HG03095 (cell line): Measurements from ENCODE around the gene SPATA2L.

ENCODE experiments used
- ATAC-seq: cut with Tn5 transposase; IDR thresholded peaks from one replicate; pipeline ENCODE4 v1.9.1; 2021; ENCODE audit warnings: moderate library complexity; ENCODE audit not compliant: unreplicated experiment

SPATA2L gene

GRCh38 chr16:89729863-89730593 is 28.5 kb upstream of the SPATA2L start:
- no peak for ATAC-seq

GRCh38 chr16:89729293-89729692 is 27.8 kb upstream of the SPATA2L start:
- ATAC-seq: no peak

DNA sequence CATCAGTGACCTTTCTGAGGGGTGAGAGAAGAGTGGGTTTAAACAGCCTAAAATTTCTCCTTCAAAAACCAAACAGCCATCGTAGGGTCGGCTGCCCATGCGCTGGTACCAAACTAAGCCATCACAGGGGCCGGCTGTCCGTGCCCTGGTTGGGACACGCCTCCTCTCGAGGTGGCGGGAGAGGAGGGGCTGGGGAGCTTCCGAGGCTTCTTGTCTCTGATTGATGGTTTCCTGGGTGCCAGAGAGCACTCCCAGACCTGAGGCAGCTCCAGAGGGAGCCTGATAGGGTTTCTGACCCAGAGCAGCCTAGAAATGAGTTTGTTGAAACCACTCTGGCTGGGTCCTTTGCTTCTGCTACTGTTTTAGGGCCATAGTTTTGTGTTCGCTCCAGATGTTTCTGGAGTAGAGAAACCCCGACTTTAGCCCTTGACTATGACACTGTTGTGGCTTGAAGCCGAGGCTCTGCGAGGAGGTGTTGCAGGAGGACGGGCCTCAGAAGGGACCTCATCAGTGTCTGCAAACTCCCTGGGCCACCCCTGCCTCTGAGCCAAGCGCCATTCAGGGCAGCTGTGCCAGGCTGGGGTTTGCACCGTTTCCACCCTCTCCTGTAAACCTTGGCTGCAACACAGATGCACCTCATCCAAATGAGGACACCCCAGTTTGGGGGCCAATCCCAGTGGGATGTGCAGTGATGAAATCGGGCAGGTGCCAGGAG is 26.1 kb upstream of the SPATA2L start:
- no peak for ATAC-seq

DNA sequence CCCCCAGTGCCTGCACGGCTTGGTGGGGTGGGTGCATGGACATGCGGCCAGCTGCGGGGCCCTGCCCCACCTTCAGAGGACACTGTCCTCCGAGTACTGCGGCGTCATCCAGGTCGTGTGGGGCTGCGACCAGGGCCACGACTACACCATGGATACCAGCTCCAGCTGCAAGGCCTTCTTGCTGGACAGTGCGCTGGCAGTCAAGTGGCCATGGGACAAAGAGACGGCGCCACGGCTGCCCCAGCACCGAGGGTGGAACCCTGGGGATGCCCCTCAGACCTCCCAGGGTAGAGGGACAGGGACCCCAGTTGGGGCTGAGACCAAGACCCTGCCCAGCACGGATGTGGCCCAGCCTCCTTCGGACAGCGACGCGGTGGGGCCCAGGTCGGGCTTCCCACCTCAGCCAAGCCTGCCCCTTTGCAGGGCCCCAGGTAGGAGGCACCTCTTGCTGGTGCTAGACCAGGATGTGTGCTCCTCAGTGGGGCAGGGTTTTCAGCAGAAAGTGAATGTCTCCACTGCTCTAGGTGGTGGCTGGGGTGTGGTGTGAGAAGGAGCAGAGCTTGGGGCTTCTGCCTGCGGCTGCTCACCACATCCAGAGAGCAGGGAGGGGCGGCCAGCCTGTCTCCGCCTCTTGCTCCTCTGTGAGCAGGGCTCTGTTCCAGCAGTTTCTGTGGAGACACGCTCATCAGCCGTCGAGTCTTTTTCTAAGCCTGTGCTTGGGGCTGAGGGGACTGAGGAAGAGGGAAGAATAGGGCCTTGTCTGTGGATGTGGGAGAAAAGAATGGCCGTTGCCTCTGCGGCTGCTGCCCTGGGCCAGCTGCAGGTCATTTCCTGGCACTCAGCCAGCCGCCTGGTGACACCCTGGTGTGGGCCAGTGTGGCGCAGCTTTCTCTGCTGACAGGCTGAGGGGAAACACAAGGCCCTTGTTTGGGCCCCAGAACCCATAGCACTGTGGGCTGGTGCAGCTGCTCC is 22.1 kb upstream of the SPATA2L start:
- ATAC-seq: no peak

DNA sequence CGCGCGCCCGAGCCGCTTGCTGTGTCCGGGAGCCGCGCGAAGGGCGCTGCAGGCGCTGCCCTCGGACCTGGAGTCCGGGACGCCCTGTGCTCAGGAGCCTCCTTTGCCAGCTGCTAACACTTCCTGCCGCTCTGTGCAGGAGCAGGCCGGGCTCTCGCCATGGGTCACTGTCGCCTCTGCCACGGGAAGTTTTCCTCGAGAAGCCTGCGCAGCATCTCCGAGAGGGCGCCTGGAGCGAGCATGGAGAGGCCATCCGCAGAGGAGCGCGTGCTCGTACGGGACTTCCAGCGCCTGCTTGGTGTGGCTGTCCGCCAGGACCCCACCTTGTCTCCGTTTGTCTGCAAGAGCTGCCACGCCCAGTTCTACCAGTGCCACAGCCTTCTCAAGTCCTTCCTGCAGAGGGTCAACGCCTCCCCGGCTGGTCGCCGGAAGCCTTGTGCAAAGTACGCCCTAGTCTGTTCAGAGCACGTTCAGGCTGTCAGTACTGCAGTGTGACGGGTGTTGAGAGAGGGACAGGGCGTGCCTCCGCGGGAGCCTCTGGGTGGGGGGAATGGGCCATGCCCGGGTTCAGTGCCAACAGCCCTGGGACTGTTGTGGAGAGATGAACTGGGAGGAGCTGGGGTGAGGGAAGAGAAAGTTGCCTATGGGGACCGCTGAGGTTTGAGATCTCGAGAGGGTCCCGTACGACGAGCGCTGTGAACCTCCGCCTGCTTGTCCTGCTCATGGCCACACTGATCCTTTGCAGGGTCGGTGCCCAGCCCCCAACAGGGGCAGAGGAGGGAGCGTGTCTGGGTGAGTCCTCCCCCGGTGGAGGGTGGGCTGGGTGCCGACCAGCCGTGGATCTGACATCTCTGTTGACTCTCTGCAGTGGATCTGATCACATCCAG is 21.1 kb upstream of the SPATA2L start:
- ATAC-seq: no peak

- ATAC-seq: peak; percentile 21
Observed at GRCh38 chr16:89721546-89722391, 20.3 kb upstream of the SPATA2L start.

DNA sequence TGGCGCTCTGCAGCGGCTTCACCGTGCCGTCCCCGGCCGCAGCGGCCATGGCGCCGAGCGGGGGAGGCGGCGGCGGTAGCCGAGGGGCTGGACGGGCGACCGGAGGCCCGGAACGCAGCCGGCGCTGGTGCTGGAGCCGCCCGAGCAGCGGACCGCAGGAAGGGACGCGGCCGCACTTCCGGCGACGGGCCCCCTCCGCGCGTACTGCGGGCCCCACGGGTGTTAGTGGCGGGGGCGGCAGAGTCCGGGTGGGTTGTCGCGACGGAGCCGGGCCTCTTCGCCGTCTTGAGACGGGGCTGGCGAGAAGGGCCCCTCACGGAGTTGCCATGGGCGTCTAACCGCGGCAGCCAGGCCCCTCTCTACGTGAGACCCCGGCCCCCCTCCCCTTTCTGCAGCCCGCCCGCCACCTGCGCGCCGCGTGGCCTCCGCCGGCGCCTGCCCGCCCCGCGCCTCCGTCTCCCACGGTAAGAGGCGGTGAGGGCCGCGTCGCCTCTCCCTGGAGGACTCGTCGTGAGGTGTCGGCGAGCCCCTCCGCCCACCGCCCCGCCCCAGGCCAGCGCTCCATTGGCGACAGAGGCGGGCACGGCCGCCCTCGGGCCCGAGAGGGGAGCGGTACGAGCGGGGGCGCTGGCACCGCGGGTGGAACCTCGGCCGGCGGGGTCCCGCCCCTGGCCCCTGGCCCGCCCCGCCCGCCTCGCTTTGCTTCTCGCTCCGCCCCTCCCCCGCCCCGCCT is 19.5 kb upstream of the SPATA2L start, which contains the start of the genes VPS9D1 and ZNF276:
TSS of gene VPS9D1 (minus strand) at position 86 of the 733 bp plus-strand sequence. CDS start at position 49, 37 bp downstream.
TSS of gene ZNF276 (plus strand) at position 725 of the 733 bp plus-strand sequence. CDS start 104 bp downstream, outside the sequence.
- peak; percentile 51 for ATAC-seq

DNA sequence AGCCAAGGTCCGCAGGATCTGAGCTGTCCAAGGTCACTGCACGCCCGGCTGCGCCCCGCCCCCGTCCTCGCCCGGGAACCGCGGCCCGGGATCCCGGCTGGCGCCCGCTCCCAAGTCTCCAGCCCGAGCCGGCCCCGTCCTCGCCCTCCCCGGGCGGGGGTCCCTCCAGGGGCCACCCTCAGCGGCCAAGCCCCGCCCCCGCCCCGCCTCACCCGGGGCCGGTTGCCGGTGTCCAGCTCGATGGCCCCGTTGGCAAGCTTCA is 19.0 kb upstream of the SPATA2L start:
- ATAC-seq: peak; percentile 35

GRCh38 chr16:89717688-89718505 is 16.4 kb upstream of the SPATA2L start:
- no peak for ATAC-seq

DNA sequence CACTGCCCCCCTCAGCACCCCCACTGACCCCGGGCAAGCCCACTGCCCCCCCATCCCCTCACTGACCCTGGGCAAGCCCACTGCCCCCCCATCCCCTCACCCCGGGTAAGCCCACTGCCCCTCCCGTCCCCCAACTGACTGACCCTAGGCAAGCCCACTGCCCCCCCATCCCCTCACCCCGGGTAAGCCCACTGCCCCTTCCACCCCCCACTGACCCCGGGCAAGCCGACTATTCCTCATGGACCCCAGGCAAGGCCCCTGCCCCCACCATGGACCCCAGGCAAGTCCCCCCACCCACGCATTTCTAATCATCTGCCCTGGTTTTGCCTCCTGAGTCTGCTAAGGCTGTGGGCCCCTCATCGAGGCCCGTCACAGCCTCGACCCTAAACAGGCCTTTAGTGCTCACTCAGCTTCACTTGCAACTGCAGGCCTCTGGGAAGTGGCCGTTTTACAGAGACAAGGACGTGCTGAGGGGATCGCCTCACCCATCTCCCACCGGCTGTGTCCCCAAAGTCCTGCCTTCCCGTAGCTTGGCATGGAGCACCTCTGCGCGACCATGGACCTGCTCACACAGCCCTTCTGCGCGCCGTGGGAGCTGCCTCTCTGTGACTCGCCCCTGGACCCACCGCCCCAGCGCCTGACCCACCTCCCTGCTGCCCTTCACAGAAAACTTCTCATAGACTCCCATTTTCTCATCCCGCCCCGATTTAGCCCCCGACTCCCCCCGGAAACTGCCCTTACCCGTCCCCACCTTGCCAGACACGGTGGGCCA is 15.6 kb upstream of the SPATA2L start:
- ATAC-seq: no peak

DNA sequence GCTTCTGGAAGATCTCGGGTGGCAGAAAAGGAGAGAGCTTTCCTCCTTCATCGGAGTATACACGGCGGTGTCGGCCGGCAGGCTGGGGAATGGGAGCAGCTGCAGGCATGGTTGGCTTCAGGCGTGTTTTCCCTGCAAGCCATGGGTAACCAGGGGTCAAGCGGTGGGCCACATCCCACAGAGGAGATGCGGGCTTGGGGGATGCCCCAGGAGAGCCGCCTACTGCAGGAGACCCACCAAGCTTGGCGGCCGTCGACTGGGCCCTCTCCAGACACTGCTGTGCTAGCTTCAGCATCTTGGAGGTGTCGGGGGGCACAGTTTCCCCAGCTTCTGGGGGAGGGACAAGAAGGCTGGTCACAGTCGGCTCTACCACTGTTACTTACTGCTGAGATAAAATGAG is 15.0 kb upstream of the SPATA2L start:
- ATAC-seq: no peak

GRCh38 chr16:89712274-89712781 is 10.8 kb upstream of the SPATA2L start:
- ATAC-seq: no peak

GRCh38 chr16:89711601-89712273 is 10.2 kb upstream of the SPATA2L start:
- no peak for ATAC-seq

DNA sequence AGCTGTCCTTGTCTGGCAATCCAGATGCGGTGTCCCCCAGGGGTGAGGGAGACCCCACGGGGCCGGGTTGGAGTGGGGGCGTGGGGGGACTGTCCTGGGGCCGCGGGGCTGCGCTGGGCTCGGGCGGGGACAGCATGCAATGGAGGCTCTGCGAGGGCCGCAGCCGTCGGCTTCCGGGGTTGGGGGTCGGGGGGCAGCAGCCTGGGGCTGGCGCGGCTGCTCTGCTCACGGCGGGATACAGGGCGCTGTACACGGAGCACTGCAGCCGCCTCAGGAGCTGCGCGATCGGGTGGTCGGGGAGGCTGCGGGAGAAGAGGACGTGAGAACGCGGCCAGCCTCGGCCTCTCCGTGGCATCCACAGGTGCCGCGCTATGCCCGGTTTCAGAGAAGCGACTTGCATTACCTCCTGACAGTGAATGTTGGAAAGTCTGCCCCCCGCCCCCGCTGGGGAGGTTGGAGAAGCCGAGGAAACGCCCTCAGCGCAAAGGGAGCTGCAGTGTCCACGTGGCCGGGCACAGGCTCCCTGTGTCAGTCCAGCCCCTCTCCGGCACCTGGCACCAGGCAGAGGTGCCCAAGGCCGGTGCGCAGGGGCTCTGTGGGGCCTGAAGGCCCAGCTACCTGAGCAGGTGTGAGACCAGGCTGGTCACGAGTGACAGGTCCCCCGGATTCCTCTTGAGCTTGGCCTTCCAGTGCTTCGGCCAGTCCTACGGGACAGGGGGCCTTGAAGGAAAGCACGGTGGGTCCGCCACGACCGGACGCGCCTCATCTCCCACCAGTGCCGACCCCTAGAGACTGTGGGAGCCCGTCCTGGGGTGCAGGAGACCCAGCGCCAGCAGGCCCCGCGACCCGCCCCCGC is 9.4 kb upstream of the SPATA2L start:
- no peak for ATAC-seq

GRCh38 chr16:89709716-89710432 is 8.4 kb upstream of the SPATA2L start:
- no peak for ATAC-seq
